PC-3 (cell line): ENCODE data around the gene KRTAP10-10.
"Not testable (repeated sequence)": the region's sequence is repeated elsewhere in the genome, so short reads cannot be mapped to it uniquely, and the experiment has no call there.

Source experiments
- EZH2 ChIP-seq: fragments of 300-600 bp; sonication (generic); IDR thresholded peaks from one replicate; pipeline ENCODE4 v1.6.1; 2017; ENCODE audit warnings: antibody characterized with exemption, mild to moderate bottlenecking, low read length; ENCODE audit not compliant: unreplicated experiment
- EZH2phosphoT487 ChIP-seq: fragments of 300-600 bp; sonication (generic); IDR thresholded peaks from 2 replicates; pipeline ENCODE4 v1.6.1; 2018; ENCODE audit warnings: mild to moderate bottlenecking, antibody characterized with exemption, low read length, borderline replicate concordance
- TF ChIP-seq, protein P1 (sequence below): fragments of 300-600 bp; sonication (generic); conservative IDR thresholded peaks from 2 replicates; pipeline ENCODE4 v1.5.1; 2017; ENCODE audit warnings: antibody characterized with exemption, low read depth, mild to moderate bottlenecking, low read length

GRCh38 chr21:44646366-44647221, 9.4 kb downstream of the KRTAP10-10 start, which contains the start of gene KRTAP10-11:
- TF ChIP-seq, protein P1, sequence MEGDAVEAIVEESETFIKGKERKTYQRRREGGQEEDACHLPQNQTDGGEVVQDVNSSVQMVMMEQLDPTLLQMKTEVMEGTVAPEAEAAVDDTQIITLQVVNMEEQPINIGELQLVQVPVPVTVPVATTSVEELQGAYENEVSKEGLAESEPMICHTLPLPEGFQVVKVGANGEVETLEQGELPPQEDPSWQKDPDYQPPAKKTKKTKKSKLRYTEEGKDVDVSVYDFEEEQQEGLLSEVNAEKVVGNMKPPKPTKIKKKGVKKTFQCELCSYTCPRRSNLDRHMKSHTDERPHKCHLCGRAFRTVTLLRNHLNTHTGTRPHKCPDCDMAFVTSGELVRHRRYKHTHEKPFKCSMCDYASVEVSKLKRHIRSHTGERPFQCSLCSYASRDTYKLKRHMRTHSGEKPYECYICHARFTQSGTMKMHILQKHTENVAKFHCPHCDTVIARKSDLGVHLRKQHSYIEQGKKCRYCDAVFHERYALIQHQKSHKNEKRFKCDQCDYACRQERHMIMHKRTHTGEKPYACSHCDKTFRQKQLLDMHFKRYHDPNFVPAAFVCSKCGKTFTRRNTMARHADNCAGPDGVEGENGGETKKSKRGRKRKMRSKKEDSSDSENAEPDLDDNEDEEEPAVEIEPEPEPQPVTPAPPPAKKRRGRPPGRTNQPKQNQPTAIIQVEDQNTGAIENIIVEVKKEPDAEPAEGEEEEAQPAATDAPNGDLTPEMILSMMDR, result not testable (repeated sequence)
- TF ChIP-seq EZH2, EZH2phosphoT487: not testable (repeated sequence)
